CD4-positive, alpha-beta T cell treated with Interleukin-12 subunit alpha and Interleukin-12 subunit beta, for 1 hour (primary cell): Measurements from ENCODE around the gene ZDHHC19.
"Not testable (repeated sequence)": the region's sequence is repeated elsewhere in the genome, so short reads cannot be mapped to it uniquely, and the experiment has no call there.

ENCODE experiments used
- DNase-seq: peaks from one replicate; pipeline ENCODE4 v3.0.0-alpha.2; 2020

ZDHHC19 gene

DNA sequence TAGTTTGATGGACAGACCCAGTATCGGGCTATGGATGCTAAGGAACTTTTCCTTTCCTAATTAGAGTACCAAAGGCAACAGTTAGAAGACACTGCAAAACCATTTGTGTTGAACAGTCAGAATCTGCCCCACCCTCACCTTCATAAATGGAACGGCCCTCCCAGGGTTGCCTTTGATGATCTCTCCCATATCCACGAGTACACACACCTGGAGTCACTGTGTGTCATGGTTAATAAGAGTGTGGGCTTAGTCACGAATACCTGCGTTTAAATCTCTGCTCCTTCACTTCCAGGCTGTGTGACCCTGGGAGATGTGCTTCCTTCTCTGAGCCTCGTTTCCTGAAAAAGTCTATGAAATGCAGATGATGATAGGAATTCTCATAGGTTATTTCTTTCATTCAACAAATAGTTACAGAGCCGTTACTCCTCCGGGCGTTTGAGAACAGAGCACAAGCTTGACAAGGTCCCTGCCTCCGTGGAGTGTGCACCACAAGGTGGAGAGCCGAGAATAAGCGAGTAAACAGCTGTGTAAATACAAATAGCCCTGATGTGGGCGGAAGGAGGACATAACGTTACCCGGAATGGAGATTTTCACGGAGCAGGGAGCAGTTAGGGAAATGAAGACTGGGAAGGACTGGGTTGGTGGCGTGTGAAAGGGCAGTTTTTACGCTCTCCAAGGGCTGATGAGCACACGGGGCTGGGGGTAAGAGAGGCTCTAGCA, 11.8 kb upstream of the ZDHHC19 start:
- no peak for DNase-seq

DNA sequence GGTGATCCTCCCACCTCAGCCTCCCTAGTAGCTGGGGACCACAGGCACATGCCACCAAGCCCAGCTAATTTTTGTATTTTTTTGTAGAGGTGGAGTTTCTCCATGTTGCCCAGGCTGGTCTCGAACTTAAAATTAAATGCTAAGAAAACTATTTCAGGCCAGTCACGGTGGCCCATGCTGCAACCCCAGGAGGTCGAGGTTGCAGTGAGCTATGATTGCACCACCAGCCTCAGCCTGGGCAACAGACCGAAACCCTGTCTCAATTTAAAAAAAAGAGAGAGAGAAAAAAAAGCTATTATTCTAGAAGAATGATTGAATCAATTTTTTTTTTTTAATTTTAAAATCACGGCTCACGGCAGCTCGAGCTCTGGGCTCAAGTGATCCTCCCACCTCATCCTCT, 9.8 kb upstream of the ZDHHC19 start:
- DNase-seq = no peak

DNA sequence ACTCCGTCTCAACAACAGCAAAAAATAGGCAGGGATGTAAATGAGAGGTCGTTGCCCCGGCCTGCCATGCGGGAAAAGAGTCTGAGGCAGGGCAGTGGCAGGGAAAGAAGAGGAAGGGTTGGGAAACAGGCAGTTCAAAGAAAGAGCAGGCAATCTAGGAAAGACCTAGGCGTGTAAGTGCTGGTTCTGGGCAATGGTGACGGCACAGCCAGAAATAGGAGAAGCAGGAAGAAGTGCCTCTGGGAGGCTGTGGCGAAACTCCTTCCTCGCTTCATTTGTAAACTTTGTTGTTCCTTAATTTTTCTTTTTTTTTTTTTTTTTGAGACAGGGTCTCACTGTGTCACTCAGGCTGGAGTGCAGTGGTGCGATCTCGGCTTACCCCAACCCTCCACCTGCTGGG, 9.4 kb upstream of the ZDHHC19 start:
- no peak for DNase-seq

DNA sequence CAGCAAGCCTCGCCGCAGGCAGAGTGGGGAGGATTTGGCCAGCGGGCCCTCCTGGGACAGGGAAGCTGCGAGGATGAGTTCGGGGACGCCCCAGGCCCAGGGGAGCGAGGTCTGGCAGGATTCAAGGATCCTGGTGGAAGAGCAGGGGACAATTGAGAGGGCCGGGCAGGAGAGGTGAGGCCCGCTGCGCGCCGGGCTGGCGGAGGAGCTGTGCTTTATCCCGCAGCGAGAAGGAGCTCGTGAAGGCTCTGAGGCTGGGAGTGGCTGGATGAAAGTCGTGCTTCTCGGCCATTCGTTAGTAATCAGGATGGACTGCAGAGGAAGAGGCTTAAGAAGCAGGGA, 8.7 kb upstream of the ZDHHC19 start:
- no peak for DNase-seq

DNA sequence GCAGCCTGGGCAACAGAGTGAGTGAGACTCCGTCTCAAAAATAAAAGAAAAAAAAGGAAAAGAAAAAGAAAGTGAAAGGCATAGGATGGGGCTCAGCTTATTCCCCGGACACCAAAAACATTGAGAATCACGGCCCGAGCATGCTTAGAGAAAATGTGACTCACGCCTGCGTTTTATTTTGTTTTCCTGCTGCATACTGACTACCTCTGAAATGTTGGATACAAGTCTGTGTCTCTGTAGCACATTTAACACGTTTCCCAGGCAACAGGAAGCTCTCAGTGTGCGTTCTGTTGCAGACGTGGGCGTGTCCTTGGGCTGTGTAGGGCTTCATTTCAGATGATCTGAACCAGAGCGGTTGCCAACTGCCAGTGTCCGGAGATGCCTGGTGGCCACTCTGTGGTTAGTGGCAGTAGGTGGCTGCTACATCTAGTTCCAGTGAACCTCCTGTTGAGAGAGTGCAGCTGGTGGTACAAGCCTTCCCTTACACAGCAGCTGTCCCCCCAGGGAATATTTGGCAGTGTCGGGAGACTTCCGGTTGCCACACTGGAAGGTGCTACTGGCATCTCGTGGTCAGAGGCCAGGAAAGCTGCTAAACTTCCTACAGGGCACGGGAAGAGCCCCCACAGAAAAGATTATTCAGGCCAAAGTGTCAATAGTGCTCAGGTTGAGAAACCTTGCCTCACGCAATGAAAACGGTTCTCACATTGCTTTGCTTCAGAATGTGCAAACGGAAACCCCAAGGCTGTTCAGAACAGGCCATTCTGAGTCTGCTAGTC, 8.2 kb upstream of the ZDHHC19 start:
- peak; percentile 65 for DNase-seq

DNA sequence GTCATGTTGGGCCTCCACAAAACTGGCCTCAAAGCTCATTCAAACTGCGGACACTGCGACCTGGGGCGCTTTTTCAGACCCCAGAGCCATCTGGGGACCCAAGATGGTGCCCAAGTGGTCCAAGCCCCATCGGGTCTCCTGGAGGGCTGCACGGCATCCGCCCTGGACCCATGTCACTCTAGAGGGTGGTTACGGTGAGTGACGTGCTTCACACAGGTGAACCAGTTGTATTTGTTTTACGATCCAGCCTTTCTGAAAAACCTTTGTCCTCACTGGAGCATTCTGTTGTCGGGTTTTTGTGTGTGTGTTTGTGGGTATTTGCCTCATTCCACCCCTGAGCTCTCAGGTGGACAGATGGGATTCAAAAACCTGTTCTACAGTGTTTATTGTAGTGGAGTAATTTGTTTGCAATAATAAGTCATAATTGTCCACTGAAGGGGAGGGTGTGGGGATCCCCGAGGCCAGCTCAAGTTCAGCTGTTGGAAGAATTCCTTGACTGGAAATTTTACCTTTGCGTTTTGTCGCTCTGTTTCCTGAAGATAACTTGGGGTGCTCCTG, 7.0 kb upstream of the ZDHHC19 start:
- no peak for DNase-seq

DNA sequence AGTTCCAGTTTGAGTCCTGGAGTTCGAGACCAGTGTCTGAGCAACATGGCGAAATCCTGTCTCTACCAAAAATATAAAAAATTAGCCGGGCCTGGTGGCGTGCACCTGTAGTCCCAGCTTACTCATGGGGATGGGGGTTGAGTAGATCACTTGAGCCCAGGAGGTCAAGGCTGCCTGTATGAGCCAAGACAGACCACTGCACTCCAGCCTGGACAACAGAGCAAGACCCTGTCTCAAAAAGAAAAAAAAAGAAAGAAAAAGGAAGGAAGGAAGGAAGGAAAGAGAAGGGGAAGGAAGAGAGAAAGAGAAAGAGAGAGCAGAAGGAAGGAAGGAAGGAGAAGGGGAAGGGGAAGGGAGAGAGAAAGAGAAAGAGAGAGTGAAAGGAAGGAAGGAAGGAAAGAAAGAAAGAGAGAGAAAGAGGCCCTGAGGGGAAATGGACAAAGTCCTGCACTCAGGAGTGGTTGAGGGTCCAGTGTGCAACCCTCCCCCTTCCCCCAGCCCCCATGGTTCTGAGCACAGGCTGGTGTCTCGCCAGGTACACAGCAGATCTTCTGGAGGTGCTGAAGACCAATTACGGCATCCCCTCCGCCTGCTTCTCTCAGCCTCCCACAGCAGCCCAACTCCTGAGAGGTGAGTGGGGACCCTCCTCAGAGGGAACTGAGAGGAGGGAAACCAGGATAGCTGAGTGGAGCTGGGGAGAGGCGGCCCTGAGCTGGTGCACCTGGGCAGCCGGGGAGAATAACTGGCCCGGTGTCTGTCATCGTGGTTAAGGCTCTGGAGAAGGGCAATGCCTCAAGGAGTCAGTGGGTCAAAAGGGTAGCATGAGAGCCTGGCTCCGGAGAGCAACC, 6.3 kb upstream of the ZDHHC19 start:
- DNase-seq = no peak

DNA sequence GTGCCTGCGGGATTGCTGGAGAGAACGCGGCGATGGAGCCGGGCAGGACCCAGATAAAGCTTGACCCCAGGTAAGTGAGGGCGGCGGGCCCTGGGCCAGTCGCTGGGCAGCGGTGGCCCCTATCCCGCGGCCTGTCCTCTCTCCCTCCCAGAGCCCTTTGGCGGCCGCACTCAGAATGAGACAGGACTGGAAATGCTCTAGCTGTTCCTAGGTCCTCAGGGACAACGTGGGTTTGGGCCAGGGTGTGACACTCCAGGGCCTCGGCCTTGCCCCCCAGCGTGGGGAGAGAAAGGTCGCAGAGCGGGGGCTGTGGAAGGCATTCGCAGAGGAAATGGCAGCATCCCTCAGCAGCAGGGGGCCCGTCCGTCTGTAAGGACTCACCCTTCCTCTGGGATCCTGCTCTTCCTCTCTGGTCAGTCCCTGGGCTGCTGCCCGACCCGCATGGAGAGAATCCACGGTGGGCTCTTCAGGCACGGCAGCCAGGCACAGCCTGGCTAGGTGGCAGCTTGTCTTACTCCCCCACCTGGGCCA, 5.5 kb upstream of the ZDHHC19 start:
- DNase-seq = no peak

DNA sequence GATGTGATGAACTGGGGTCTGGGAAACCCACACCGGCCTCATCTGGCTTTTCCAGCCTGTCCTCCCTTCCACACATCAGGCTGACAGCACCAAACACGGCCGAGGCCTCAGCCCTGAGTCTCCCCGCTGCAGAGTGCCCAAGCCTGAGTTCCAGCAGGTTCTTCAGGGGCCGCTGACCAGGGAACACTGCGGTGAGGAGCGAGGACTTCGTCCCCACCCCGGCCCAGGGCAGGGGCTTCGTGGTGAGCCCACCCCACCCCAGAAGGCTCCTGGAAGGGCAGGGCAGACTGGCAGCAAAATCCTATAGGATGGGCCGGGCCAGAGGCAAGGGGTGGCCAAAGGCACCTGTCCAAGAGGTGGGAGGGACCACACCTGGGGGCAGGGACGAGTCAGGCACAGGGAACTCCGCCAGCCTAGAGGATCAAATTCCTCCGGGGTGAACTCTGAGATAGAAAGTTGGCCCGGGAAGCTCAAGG, 4.9 kb upstream of the ZDHHC19 start, which contains the start of gene SLC51A:
TSS of gene SLC51A (plus strand) at position 446 of the 476 bp plus-strand sequence. CDS start 179 bp downstream, outside the sequence.
- DNase-seq = no peak

DNA sequence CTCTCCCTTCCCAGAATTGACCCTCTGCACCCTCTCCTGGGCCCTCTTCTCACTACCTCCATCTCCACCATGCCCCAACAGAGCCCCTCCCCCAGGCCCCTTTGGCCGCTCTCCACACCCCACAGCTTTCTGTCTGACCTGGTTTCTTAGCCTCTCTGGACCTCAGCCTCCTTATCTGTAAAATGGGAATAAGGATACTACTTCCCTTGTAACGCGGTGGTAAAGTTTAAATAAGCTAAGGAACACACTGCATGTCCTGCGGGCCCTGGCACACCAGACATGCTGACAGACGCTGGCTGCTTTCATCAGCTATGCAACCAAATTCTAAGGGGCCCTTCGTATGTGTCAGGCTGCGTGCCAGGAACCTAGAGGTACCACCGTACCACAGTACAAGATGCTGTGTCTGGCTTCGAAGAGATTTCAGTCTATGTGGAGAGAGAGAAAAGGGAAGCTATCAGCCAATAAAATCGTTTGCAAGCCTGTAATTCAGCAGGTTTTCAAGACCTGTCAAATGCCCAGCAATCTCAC, 4.4 kb upstream of the ZDHHC19 start:
- no peak for DNase-seq

DNA sequence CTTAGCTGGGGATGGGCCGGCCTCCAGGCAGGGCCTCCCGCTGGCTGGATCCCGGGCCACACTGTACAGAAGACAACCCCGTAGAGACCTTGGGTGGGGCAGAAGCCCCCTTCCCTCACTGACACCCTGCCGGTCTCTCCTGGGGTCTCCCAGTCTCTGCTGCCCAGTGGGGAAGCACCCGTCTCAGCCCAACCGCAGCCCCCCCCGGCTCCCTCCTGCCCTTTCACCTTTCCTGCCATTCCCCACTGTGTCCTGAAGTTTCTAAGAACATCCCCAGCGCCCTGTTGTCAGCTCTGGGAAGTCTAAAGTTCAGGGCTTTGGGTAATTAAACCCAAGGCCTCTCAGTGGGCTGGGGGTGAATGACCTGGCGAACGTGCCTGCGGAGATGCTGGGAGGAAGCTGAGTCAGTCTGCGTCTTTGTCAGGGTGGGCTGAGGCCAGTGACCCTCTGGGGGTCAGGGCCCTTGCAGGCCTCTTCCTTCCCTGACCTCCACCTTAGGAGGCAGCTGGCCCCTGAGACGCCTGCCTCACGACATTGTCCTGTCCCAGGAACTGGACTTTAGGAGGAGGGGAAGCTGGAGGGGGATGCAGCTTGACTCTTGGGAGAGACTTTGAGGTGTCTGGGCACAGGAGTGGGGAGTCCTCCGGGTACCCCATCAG, 3.7 kb upstream of the ZDHHC19 start:
- DNase-seq = no peak

DNA sequence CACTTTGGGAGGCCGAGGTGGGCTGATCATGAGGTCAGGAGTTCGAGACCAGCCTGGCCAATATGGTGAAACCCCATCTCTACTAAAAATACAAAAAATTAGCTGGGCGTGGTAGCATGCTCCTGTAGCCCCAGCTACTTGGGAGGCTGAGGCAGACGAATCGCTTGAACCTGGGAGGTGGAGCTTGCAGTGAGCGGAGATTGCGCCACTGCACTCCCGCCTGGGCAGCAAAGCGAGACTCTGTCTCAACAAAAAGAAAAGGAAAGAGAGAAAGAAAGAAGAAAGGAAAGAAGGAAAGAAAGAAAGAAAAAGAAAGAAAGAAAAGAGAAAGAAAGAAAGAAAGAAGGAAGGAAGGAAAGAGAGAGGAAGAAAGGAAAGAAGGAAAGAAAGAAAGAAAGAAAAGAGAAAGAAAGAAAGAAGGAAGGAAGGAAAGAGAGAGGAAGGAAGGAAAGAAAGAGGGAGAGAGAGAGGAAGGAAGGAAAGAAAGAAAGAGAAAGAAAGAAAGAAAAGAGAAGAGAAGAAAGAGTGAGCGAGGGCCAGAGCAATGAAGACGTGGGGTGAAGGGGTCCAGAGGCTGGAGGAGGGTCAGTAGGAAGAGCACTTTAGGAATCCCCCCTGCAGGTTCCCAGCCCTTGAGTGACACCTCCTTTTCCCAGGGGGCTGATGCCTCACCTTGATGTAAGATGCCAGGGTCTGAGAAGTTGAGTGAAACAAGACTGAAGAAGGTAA, 1.1 kb downstream of the ZDHHC19 start:
- not testable (repeated sequence) for DNase-seq

DNA sequence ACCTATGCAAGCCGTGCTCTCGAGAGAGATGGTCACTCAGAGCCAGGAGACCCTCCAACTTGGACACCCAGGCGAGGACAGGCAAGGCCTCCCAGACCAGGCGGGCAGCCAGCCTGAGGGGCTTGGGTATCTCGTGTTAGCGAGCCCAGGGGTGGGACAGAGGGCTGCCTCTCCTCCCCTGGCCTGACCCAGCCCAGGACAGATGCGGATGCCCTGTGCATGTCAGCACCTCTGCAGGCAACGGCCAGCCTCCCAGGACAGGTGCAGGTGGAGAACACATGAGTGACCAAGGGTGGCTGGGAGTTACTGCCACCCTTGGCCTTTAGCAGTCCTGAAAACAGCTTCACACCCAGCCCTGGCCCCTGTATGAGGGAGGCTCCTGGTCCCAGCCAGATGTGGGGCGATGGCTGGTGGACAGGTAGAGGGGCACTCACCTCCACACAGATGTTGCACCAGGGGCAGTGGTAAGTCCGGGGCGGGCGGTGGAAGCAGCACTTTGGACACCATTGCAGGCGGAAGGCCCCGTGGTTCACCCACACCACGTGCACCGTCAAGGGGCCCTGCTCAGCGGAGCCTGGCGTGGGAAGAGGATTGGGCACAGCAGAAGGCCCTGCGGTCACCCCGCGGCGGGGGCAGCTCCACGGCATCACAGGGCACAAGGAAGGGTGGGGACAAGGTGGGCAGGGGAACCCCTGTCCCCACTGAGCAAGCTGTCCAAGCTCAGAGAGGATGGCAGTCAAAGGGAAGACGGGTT, 2.1 kb downstream of the ZDHHC19 start:
- no peak for DNase-seq

DNA sequence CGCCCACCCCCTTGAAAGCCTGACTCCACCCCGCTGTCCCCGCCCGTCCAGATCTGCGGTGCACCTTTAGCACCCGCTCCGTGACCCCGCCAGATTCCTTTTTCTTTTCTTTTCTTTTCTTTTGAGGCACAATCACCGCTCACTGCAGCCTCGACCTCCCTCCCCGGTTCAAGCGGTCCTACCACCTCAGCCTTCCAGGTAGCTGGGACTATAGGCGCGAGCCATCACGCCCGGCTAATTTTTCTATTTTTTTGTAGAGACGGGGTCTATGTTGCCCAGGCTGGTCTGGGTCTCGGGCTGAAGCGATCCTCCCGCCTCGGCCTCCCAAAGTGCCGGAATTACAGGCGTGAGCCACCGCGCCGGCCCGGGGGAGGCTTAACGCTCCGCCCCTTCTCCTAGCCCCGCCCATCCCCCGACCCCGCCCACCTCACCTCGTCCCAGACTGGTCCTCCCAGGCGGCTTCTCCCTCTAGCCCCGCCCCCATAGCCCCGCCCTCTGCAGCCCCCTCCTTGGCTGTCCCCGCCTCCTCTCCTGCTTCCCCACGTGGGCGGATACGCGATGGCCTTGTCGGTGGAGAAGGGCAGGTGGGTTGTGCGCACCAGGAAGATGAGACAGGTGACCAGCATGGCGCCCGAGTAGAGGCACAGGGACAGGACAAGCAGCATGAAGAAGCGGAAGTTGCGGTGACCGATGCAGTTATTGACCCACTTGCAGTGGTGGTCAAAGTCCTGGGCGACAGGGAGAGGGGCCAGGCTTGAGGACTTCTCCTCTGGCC, 3.2 kb downstream of the ZDHHC19 start:
- peak; percentile 77 for DNase-seq

DNA sequence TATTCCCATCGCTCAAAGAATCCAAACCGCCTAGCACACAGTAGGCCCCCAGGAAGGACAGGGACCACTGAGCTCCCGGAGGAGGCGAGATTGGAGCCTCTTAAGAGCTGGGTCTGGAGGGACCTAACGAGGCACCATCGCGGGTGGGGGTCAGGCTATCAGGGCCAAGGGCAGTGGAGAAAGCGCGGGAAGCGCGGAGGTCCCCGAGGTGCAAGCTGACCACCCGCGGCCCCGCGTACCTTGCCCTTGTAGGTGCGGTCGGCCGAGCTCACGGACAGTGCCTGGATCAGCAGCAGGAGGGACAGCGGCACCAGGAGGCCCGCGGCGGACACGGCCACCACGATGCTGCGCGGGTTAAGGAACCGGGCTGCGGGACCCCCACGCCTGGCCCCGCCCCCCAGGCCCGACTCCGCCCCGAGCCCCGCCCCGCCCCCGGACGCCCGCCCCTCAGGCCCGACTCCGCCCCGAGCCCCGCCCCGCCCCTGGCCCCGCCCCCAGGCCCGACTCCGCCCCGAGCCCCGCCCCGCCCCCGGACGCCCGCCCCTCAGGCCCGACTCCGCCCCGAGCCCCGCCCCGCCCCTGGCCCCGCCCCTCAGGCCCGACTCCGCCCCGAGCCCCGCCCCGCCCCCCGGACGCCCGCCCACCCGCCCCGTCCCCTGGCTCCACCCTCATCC, 3.9 kb downstream of the ZDHHC19 start:
- peak; percentile 42 for DNase-seq

DNA sequence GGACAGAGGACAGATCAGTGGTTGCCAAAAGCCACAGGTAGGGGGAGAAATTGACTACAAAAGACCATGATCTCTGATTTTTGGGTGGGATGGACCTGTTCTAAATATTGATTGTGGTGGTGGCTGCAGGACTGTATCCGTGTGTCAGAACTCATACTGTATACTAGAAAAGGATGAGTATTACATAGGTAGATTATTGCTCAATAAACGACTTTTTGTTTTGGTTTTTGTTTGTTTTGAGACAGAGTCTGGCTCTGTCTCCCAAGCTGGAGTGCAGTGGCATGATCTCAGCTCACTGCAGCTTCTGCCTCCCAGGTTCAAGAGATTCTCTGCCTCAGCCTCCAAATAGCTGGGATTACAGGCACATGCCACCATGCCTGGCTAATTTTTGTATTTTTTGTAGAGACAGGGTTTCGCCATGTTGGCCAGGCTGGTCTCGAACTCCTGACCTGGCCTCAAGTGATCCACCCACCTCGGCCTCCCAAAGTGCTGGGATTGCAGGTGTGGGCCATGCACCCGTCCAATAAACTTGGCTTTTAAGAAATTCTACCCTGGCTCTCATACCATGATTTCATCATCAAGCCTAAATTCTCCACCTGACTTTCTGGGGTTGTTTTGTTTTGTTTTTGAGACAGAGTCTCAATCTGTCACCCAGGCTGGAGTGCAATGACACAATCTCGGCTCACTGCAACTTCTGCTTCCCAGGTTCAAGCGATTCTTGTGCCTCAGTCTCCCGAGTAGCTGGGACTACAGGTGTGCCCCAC, 5.6 kb downstream of the ZDHHC19 start:
- not testable (repeated sequence) for DNase-seq

DNA sequence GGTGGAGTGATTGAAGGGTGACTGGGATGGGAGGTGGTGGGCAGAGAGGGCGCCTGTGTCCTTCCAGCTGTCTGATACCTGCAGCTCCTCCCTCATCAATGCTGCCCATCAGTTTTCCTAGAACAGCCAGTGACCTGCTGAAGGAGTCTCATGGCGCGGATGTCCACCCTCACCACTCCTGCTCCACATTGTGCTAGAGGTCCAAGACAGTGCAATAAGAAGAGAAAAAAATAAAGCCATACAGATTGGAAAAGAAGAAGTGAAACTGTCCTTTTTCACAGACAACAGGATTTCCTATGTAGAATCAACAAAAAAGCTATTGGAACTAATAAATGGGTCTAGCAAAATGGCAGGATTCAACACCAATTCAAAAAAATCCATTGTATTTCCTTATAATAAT, 7.4 kb downstream of the ZDHHC19 start:
- DNase-seq = no peak

DNA sequence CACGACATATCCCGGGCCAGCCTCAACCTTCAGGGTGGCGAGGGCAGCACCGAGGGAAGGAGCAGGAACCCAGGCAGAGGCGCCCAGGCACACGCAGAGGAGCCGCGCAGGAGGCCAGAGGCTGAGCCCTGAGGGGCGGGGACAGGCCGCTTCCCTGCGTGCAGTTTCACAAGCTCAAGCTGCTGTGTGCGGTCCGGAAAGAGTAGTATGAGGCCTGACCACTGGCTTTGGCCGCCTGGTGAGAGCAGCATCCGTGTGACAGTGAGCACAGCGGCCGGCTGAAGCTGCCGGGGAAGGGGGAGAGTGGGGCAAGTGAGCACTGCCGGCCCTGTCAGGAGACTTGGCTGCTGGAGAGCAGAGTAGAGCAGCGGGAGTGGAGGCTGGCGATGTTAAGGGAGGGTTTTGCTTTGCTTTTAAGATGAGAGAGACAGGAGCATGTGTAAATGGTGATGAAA, 8.7 kb downstream of the ZDHHC19 start:
- DNase-seq = no peak
